LNCAP (cell line): ENCODE measurements around the gene ITPR3.

Experiments
- TF ChIP-seq, protein P1 (sequence below): fragments of 450-650 bp; IDR thresholded peaks from 2 replicates; pipeline ENCODE4 v1.5.1; 2017; ENCODE audit warnings: mild to moderate bottlenecking

The ITPR3 gene

DNA sequence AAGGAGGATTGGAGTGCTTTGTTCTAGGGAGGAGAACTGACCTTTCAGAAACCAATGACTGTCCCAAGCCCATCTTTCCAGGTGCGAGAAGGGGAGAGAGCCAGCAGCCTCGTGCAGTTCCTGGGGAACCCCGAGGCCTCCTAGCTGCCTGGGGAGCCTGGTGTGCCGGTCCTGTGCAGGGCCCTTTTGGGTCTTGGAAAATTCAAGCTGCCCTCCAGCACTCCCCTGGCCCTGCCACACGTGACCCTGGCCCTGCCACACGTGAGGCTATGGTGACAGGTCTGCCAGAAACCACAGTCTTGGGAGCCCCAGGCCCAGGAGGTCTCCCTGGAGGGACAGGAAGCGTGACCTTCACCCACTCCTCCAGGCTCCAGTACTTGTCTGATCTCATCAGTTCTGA is 109.9 kb downstream of the ITPR3 start:
- TF ChIP-seq, protein P1, sequence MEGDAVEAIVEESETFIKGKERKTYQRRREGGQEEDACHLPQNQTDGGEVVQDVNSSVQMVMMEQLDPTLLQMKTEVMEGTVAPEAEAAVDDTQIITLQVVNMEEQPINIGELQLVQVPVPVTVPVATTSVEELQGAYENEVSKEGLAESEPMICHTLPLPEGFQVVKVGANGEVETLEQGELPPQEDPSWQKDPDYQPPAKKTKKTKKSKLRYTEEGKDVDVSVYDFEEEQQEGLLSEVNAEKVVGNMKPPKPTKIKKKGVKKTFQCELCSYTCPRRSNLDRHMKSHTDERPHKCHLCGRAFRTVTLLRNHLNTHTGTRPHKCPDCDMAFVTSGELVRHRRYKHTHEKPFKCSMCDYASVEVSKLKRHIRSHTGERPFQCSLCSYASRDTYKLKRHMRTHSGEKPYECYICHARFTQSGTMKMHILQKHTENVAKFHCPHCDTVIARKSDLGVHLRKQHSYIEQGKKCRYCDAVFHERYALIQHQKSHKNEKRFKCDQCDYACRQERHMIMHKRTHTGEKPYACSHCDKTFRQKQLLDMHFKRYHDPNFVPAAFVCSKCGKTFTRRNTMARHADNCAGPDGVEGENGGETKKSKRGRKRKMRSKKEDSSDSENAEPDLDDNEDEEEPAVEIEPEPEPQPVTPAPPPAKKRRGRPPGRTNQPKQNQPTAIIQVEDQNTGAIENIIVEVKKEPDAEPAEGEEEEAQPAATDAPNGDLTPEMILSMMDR = no peak

DNA sequence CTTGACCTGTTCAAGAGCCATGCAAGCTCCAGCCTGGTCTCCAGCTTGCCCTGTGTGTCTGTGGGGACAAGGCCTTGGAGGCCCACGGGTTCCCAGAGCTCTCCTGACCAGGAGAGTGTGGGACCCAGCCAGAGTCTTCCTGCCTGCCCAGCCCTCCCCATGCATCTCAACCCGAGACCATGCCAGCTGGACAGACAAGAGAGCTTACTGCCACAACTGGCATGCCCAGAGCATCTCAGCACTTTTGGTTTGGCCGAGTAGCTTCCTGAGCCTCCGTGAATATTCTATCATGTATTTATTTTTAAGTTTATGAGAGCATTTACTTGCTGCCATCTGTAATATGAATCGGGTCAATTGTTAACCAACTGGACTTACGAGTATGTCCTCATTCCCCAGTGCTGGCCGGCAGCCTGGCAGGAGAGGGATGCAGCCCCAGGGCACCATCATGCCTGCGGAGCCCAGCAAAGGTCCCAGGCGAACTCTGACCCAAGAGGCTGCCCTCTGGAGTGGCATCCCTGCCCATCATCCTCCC is 110.7 kb downstream of the ITPR3 start:
- TF ChIP-seq, protein P1 = no peak

DNA sequence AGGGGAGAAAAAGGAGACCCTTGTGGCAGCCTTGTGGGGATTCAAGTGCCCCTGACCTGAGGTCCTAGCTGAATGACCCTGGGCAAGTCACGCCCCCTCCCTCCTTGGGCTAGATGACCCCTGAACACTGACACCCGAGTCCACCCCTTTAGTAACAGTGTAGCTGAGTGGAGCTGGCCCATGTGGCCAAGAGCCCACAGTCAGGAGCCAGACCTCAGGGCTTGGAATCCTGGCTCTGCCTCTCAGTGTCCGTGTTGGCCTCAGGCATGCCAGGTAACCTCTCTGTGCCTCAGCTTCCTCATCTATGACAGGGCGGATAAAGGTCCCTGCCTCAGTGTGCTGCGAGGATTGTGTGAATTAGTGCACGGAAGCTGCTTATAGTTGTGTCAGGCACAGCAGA is 111.3 kb downstream of the ITPR3 start:
- TF ChIP-seq, protein P1 = no peak

DNA sequence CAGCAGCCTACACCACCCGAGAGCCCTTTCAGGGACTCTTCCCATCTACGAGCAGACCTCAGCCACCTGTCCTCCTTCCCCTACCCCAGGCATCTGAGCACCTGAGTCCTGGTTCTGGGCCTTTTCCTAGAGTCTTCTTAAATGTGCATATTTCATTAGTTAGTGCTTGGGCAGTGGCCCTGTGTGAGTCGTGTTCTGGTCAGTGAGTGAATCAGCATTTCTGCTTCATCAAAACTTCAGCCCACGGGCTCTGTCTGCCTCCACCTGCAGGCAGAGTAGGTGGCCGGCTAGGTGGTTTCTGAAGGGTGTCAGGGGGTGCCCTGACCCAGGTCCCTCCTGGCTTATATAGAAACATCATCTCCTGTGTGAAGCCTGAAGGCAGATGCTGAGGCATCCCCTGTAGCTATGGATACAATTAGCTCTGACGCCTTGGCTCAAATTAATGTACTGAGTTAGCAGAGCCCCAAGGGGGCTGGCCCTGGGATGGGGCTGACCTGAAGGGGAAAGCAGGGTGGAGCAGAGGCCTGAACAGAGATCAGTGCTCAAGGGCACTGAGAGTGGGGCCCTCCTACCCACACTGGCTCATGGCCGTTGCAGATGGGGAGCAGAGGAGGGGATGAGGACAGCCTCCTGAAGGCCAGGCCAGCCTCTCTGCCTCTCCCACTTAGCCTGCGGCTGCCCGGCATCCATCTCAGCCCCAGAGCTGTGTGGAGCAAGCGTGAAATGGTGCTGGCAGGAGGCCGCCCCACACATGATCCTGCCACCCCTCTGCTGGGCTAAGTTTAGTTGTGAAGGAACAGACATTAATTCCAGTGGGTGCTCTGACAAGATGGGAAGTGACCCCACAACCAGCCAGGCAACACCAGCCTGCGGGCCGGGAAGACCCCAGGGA is 111.9 kb downstream of the ITPR3 start:
- TF ChIP-seq, protein P1 = no peak

DNA sequence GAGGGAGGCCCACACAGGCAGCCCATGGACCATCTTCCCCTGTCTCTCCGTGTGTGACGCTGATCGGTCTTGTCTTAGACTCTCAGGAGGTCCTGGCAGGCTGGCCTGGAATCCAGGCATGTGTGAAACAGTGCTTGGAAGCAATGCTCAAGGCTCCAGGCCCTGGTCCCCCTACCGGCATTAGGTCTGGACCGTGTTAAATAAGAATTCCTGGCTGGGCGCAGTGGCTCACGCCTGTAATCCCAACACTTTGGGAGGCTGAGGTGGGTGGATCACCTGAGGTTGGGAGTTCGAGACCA is 112.5 kb downstream of the ITPR3 start:
- TF ChIP-seq, protein P1 = no peak

DNA sequence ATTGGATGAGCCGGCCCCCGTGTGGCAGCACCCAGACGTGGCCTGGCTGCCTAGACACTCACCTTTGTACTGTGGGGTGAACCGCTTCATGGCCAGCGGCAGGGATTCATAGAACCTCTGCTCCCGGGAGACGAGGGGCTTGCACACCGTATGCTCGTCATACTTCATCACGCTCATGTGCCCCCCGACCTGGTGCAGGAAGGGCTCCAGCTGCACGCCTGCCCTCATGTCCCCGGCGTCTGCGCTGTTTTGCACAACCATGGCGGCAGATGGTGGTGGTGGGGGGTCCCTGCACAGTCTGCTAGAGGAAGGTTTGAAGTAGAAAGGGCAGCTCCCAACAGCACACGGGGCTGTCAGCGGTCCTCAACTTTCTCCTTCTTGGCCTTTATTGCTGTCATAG is 114.1 kb downstream of the ITPR3 start:
- TF ChIP-seq, protein P1 = no peak

DNA sequence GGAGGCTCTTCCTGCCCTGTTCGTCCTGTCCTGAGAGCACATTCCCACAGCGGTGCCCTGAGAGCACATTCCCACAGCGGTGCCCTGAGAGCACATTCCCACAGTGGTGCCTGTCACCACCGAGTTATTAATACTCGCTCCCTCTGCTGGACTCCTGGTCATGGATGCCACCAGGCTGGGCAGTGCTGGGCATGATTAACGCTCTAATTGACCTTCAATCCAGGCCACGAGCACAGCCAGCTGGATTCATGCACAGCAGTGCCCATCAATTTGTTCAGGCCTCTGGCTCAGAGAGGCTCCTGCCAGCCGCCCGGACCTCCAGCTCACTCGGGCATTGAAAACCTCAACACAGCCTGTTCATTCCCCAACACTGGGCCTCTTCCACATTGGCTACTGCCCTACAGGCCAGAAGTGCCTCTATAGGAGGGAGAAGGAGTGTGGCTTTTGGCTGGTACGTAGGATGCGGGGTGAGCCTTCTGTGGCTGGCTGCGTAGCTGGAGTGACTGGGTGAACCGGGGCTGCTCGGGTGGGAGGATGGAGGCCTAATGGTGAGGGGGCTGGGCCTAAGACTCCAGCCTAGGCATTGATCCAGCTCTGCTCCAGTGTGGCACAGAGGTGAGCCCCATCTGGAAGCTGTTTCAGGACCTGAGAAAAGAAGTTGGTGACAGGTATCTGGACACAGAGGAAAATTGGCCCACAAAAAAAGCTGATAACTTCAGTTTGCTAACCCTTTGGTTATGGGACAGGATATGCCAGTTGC is 116.3 kb downstream of the ITPR3 start:
- TF ChIP-seq, protein P1 = no peak
